ENCODE measurements around the gene DYNC1LI2.

- no peak for TF ChIP-seq CTCF (conservative IDR thresholded peaks at IDR 0.05 in 1 of 2, IDR thresholded peaks at IDR 0.05 in 1 of 2; ENCODE audit: extremely low read depth in 1 of 2, insufficient read depth in 1 of 2, low read depth in 1 of 2, low read length in 2 of 2)
- TF ChIP-seq EZH2 (IDR thresholded peaks at IDR 0.05; ENCODE audit: borderline replicate concordance, low read length): no peak
These were observed 46.8 kb upstream of the DYNC1LI2 start for GRCh38 chr16:66798161-66798560.
